Fibroblast of skin of right biceps (primary cell): Measurements from ENCODE around the gene CORO2B.

Experiments
- DNase-seq: peaks from one replicate; pipeline ENCODE4 v3.0.0-alpha.2; 2013

CORO2B gene

DNA sequence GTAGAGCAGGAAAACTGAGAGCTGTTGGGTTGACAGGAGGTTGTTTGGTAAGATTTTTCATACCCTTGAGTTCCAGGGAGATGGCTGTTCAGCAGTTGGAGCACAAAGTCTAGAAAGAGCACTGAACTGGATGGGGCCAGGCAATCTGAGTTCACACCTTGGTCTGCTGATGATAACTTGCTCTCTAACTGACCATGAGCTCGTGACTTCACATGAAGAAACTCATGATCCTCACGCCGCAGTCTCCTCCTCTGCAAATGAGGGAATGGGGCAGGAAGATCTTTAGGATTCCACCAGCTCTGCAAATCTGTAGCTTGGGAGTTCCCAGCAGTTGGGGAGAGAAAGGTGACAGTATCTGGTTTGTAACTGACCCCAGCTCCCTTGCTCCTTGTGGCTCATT lies 33.7 kb downstream of the CORO2B start:
- no peak for DNase-seq

DNA sequence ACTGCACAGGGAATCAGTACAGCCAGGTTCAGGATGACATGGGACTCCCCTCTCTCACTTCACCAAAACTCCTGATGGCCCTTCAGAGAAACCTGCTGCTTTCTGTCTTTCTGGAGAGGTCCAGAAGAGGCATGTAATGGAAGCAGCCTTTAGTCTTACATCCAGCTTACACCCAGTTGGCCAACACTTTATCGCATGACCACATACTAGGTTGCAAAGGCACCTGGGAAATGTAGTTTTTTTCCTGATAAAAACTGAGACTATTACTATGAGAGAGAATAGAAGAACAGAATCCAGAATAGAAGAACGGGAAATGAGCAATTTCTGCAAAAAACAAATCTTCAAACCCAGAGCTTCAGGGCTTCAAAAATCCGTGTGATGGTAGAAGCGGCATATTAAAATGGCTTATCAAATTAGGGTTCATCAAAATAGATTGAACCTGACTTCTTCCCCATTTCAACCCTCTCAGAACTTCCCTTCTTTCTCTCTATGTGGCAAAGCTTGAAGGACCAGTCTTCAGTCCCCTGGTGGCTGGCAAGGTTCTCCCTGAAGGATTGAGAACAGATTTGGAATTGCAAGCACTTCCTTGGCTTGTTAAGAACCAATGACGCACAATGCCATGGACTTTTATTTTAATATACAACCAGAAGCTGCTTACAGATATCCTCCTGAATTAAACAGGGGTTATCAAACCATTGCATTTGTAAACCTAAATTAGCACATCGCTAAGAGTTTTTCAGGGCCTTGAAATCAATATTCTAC lies 34.4 kb downstream of the CORO2B start:
- DNase-seq = no peak

DNA sequence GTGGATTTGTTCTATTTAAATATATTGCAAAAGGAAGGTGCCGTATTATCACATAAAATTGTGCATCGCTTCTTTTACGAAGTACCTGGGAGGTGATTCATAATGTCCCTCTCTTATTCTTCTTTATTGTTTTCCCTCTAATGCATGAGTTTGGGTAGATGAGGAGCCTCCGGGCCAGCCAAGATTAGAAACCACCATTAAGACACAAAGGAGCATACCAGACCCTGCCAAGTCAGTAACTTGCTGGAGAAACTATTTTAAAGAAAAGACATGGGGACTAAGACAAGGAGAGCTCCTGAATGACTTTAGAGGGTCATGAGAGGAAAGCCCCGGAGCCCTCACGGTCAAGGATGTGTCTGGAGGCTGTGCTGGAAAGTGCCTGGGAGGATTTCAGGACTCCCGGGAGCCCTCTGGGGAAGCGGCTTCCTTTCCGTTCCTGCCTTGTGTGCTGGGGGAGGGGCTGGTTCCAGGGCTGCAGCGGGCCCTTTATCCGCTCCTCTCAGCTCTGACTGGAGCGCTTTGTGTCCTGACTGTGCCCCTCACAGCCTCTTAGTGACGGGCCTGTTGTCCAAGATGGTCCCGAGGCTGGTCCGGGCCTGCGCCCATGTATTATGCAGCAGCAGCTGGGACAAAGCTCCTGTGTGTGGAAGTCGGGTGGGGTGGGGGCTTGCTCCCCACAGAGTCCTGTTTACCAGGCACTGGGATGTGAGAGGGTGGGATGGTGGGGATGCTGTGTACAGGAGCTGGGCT lies 35.7 kb downstream of the CORO2B start:
- DNase-seq = peak; percentile 40

- no peak for DNase-seq
Measured at GRCh38 chr15:68615301-68615700, 36.5 kb downstream of the CORO2B start.

GRCh38 chr15:68615811-68616210 lies 37.0 kb downstream of the CORO2B start:
- DNase-seq = no peak

GRCh38 chr15:68616397-68616796 lies 37.6 kb downstream of the CORO2B start:
- DNase-seq = no peak

- DNase-seq = no peak
Measured at GRCh38 chr15:68617001-68617400, 38.2 kb downstream of the CORO2B start.

GRCh38 chr15:68617777-68618176 lies 39.0 kb downstream of the CORO2B start:
- no peak for DNase-seq

DNA sequence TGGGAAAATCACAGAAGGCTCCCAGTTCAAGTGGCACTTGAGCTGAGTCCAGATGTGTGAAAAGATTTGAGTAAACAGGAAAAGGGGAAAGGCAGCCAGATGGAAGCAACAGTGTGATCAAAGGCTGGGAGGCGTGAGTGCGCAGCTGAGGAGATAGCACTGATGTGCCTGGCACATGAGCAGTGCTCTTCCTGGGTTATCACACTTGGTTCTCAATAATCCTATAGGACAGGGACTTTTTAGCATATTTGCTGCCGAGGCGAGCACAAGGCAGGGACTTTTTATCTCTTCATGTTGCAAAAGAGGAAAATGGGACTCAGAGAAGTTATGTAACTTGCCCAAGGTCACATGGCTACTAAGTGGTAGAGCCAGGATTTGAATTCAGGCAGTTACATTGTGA lies 39.6 kb downstream of the CORO2B start:
- DNase-seq = no peak

DNA sequence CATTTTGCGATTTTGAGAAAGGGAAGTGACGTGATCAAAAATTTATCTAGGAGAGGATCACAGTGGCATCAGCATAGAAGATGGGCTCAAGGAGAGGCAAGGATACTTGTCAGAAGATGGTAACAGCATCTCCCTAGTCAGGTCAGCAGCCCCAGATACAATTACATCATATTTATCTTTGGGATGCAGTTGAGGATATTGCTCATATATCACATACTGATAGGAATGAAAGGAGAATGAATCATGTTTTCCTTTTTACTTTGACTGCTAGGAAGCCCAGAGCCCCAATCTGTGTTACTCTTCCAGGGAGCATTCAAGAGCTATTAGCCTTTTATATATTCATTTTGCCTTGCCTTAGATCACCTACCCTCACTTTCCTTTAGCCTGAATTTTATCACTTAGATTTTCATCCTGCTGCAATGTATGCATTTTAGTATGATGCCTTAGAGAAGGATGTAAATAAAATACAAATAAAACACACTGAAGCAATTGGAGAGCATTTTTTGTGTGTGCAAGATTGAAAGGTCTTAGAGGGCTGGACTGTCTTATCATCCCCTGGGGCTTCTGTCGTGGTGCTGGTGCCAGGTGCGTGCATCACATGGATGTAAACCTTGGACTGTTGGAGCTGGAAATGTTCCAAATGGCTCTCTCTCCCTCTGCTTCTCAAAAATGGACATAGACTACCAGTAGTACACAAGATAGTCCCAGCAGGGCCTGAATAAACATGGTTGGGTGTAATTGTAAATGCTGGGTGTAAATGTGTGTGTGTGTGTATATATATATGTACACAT lies 40.3 kb downstream of the CORO2B start:
- peak; percentile 67 for DNase-seq

GRCh38 chr15:68620721-68621527 lies 42.1 kb downstream of the CORO2B start:
- peak; percentile 97 for DNase-seq

GRCh38 chr15:68621535-68621934 lies 42.7 kb downstream of the CORO2B start:
- no peak for DNase-seq

DNA sequence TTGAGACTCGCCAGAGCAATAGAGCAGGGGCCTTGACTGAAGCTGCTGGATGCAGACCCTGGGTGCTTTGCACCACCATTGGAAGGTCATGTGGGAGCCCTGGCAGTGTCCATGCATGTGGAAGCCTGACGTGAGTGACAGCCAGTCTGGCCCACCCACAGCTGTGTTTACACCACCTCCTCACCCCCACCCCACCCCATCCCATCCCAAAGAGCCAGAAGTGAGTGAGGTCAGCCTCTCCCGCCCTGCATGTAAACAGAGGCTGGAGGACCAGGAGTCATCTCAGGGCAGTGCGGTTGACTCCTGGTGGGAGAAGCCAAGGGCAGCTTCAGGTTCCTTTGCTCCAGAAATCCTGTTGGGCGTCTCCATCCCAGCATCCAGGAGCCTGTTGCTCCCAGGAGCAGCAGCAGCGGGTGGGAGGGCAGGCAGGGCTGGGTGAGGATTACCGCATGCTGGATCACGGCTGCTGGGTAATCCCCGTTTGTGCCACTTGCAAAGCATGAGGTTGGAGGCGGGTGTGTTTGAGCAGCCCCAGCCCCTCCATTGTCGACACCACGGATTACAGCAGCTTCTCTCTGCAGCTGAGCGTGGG lies 44.6 kb downstream of the CORO2B start:
- no peak for DNase-seq

GRCh38 chr15:68625853-68626252 lies 47.1 kb downstream of the CORO2B start:
- no peak for DNase-seq

DNA sequence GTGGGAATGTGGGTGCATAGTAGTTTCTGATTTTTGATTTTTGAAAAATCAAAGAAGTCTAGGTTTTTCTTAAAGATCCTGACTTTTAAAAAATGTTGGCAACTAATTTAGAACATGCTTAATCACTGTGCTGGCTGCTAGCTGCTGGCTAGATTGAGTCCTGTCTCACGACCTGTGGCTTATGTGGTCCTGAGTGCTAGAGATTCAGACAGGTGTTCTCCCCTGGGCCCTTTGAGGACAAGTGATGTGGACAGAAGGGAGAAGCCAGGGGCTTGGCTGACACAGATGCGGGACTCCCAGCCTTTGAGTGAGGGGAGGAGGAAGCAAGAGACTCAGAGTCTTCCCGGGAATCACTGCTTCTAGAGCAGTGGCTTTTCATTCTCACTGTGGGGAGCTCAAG lies 47.5 kb downstream of the CORO2B start:
- DNase-seq = no peak

GRCh38 chr15:68626739-68627138 lies 47.9 kb downstream of the CORO2B start:
- DNase-seq = no peak

- DNase-seq = no peak
Measured at GRCh38 chr15:68627476-68627875, 48.7 kb downstream of the CORO2B start.

GRCh38 chr15:68627995-68628394 lies 49.2 kb downstream of the CORO2B start:
- DNase-seq = no peak

DNA sequence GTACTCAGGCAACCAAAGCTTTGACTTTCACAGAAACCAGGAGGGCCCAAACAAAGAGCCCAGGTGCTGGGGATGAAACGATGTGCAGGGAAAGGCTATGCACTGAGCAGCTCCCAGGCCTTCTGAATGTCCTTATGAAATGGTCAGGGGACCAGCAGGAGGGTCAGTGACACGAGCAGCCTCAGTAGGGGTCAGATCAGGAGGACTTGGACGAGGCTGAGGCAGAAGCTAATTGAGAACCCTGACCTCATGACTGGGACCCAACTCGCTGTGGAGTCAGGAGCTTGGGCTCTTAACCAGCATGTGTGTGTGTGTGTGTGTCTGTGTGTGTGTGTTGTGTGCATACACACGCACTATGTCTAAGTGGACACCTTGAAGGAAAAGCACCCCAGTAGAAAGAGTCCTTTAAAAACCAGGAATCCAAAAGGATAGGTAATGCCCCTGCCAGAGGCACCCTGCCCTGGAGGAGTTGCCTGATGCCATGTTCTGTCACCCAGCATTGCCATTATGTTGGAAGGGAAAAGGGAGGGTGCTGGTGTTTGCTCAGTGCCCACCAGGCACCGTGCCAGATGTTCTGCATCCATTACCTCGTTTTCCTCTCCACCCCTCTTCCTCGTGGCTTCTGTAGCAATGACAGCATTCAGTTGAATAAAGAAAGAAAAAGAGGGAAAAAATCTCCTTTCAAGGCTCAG lies 50.9 kb downstream of the CORO2B start:
- DNase-seq = no peak

DNA sequence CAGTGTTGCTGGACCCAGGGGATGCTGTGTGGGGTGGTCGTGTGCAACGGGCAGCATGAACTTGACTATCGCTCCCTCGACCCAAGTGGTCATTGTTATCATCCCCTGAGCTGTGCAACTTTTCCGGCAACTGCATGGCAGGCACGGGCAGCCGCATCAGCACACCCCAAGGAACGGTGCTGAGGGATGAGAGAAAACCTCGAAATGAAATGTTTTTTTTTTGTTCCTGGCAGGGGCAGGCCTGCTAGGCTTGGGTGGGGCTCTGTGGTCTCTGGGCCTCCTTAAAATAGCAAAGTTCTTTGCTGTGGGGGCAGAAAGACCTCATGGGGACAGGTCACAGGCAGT lies 51.4 kb downstream of the CORO2B start:
- DNase-seq = no peak

DNA sequence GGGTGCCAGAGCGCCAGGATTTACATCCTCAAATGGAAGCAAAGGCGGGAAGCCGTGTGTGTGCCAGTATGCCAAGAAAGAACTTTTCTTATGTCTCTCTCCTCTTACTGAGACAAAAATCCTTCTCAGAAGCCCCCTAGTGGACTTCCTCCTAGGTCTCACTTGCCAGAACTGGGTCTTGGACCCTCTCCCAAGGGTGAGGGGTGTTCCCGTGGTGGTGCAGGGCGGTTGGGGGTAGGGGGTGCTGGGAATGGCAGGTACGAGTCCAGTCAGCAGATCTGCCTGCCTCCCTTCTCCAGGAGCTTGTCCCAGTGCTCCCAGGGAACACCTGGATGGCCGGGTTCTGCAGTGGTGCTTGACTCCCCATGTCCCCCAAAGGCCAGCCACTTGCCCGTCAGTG lies 52.0 kb downstream of the CORO2B start:
- no peak for DNase-seq

- no peak for DNase-seq
Measured at GRCh38 chr15:68631601-68632051, 52.8 kb downstream of the CORO2B start.
